Measurements from ENCODE around the gene TCF4. TPM values are rescaled to one million over a fixed set of nuclear protein-coding genes. Genes with fewer than 3 reads are reported as not detected.

Gene TCF4
- total RNA-seq, 1 experiment from 2014 or later, result 0.42 TPM

DNA sequence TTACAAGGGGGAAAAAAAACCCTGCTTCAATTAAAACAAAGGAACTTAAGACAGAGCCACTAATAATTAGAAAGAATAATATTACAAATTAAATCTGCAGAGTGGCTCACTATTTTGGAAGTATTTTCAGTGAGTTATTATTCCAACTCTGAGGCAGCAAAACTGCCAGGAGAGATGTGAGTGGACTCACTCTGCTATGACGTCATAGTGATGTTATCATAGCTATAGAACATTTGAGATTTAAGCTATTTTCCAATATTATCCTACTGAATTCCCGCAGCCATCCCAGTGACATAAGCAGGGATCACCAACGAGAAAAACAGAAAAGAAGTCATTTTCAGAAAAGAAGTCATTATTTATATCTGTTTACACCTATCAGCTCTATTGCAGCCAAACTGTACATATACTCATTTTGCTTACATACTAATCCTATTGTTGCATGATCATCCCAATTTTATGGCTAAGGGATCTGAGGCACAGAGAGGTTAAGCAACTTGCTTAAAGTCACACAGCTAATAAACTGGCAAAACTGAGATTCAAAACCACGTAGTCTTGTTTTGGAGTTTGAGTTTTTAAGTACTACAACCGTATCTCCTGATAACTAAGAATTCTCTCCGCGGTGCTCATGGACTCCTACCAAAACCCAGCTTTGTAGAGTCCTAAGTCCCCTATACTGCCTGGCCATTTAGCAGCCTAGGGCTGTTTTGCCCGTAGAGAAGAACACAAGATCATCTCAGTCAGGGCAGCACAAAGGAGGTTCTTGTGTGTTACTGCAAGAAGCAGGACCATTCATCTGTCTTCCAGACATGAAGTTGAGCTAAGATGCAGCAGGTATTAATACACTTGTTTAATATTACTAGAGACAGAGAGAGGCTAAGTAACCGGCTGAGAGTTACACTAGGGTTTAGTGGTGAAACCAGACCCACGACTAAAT is 299.8 kb downstream of the TCF4 start:
- Histone ChIP-seq H3K4me3 (replicated peaks in 1 of 2; ENCODE audit: low read depth in 1 of 2, low read length in 2 of 2) (no peak overlapping the region), H3K9ac (ENCODE audit: low read length) (no peak overlapping the region), H3K27me3 (ENCODE audit: insufficient read depth, low read length) (no peaks in the 10 kb centered on the region), H3K9me3 (ENCODE audit: control insufficient read depth in 1 of 2, insufficient read depth in 1 of 2, low read depth in 1 of 2, low read length in 2 of 2) (no peaks in the 10 kb centered on the region), H3K27ac (ENCODE audit: low read depth, low read length) (no peak overlapping the region), H3K9me2 (ENCODE audit: insufficient read depth) (no peaks in the 10 kb centered on the region), H3K36me3 (ENCODE audit: control insufficient read depth in 1 of 2, insufficient read depth in 2 of 2, low read length in 2 of 2) (no peaks in the 10 kb centered on the region), H2AFZ (ENCODE audit: low read depth, low read length, poor library complexity, severe bottlenecking) (no peak overlapping the region), H4K20me1 (ENCODE audit: insufficient read depth) (no peaks in the 10 kb centered on the region), H3K4me2 (ENCODE audit: low read length) (no peak overlapping the region), H3K79me2 (ENCODE audit: insufficient read depth, low read length) (no peaks in the 10 kb centered on the region), H3K4me1 (ENCODE audit: control insufficient read depth in 1 of 2, insufficient read depth in 2 of 2, low read length in 2 of 2) (no peaks in the 10 kb centered on the region)
- CTCF ChIA-PET, result no interaction called here
- RAD21 ChIA-PET (ENCODE audit: low non-redundant PET in 1 of 2, low total read pairs in 2 of 2, uncharacterized antibody in 2 of 2, unreplicated experiment in 2 of 2), result no interaction called here
- DNase-seq (ENCODE audit: low read depth, low spot score) (no peak), ATAC-seq (no peak)
- TF ChIP-seq, protein P1, sequence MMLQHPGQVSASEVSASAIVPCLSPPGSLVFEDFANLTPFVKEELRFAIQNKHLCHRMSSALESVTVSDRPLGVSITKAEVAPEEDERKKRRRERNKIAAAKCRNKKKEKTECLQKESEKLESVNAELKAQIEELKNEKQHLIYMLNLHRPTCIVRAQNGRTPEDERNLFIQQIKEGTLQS (IDR thresholded peaks at IDR 0.05), result no peak
- TF ChIP-seq ZFX (IDR thresholded peaks at IDR 0.05) (no peak), TCF7L2 (IDR thresholded peaks at IDR 0.05; ENCODE audit: borderline replicate concordance, extremely low read depth, insufficient read depth, insufficient read length) (no peak), EZH2 (IDR thresholded peaks at IDR 0.05) (no peak), SRF (IDR thresholded peaks at IDR 0.05; ENCODE audit: low read depth) (no peak), RAD21 (IDR thresholded peaks at IDR 0.05; ENCODE audit: low read depth) (no peak), EZH2phosphoT487 (IDR thresholded peaks at IDR 0.05; ENCODE audit: borderline replicate concordance) (no peak), SIN3A (IDR thresholded peaks at IDR 0.05; ENCODE audit: low read depth) (no peak), CBX3 (IDR thresholded peaks at IDR 0.05; ENCODE audit: low read depth) (no peak), EGR1 (IDR thresholded peaks at IDR 0.05; ENCODE audit: low read depth) (no peak)
- TF ChIP-seq, protein P2, sequence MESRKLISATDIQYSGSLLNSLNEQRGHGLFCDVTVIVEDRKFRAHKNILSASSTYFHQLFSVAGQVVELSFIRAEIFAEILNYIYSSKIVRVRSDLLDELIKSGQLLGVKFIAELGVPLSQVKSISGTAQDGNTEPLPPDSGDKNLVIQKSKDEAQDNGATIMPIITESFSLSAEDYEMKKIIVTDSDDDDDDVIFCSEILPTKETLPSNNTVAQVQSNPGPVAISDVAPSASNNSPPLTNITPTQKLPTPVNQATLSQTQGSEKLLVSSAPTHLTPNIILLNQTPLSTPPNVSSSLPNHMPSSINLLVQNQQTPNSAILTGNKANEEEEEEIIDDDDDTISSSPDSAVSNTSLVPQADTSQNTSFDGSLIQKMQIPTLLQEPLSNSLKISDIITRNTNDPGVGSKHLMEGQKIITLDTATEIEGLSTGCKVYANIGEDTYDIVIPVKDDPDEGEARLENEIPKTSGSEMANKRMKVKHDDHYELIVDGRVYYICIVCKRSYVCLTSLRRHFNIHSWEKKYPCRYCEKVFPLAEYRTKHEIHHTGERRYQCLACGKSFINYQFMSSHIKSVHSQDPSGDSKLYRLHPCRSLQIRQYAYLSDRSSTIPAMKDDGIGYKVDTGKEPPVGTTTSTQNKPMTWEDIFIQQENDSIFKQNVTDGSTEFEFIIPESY (IDR thresholded peaks at IDR 0.05; ENCODE audit: extremely low read depth, insufficient replicate concordance, low read length), result no peak
- TF ChIP-seq, protein P3, sequence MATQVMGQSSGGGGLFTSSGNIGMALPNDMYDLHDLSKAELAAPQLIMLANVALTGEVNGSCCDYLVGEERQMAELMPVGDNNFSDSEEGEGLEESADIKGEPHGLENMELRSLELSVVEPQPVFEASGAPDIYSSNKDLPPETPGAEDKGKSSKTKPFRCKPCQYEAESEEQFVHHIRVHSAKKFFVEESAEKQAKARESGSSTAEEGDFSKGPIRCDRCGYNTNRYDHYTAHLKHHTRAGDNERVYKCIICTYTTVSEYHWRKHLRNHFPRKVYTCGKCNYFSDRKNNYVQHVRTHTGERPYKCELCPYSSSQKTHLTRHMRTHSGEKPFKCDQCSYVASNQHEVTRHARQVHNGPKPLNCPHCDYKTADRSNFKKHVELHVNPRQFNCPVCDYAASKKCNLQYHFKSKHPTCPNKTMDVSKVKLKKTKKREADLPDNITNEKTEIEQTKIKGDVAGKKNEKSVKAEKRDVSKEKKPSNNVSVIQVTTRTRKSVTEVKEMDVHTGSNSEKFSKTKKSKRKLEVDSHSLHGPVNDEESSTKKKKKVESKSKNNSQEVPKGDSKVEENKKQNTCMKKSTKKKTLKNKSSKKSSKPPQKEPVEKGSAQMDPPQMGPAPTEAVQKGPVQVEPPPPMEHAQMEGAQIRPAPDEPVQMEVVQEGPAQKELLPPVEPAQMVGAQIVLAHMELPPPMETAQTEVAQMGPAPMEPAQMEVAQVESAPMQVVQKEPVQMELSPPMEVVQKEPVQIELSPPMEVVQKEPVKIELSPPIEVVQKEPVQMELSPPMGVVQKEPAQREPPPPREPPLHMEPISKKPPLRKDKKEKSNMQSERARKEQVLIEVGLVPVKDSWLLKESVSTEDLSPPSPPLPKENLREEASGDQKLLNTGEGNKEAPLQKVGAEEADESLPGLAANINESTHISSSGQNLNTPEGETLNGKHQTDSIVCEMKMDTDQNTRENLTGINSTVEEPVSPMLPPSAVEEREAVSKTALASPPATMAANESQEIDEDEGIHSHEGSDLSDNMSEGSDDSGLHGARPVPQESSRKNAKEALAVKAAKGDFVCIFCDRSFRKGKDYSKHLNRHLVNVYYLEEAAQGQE (IDR thresholded peaks at IDR 0.05; ENCODE audit: low read depth), result no peak
- TF ChIP-seq, protein P4, sequence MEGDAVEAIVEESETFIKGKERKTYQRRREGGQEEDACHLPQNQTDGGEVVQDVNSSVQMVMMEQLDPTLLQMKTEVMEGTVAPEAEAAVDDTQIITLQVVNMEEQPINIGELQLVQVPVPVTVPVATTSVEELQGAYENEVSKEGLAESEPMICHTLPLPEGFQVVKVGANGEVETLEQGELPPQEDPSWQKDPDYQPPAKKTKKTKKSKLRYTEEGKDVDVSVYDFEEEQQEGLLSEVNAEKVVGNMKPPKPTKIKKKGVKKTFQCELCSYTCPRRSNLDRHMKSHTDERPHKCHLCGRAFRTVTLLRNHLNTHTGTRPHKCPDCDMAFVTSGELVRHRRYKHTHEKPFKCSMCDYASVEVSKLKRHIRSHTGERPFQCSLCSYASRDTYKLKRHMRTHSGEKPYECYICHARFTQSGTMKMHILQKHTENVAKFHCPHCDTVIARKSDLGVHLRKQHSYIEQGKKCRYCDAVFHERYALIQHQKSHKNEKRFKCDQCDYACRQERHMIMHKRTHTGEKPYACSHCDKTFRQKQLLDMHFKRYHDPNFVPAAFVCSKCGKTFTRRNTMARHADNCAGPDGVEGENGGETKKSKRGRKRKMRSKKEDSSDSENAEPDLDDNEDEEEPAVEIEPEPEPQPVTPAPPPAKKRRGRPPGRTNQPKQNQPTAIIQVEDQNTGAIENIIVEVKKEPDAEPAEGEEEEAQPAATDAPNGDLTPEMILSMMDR (IDR thresholded peaks at IDR 0.05 in 2 of 3, conservative IDR thresholded peaks at IDR 0.05 in 1 of 3; ENCODE audit: borderline replicate concordance in 1 of 3, insufficient read depth in 1 of 3, low read depth in 2 of 3, low read length in 2 of 3), result no peak
- BruUV-seq (replicated peaks), result no TSS peak
- intact Hi-C loops (cut with micrococcal nuclease), result no loop called here
- POLR2A ChIA-PET, result no interaction called here
